ENCODE results near the gene NAA10. TPM values are rescaled to one million over a fixed set of nuclear protein-coding genes. Genes with fewer than 3 reads are reported as not detected.
A peak's percentile ranks its signal among the peaks of the same experiment; 100 is the strongest.

NAA10 gene
- total and polyA plus RNA-seq, 2 donors from 2014 or later = 79.3 to 120 TPM

- TF ChIP-seq CTCF (IDR thresholded peaks at IDR 0.05; ENCODE audit: borderline replicate concordance, extremely low read depth, insufficient read depth) = no peak
- intact Hi-C loops (cut with DNase I) = no loop called here
- H3K9me3 ChIP-seq (ENCODE audit: control insufficient read depth in 2 of 3, insufficient read depth in 1 of 3, low read length in 3 of 3) = no peaks in the 10 kb centered on the region
- FAIRE-seq (no peak), DNase-seq (no peak)
- H3K4me3 ChIP-seq (ENCODE audit: low read length in 3 of 3) = no peak overlapping the region
- peak overlapping the region; percentile 96 to 97 for H3K27ac ChIP-seq (ENCODE audit: low read depth in 2 of 2, low read length in 2 of 2)
- peaks cover 0 to 22% (median 7%) of the 10 kb centered on the region in 3 donors for H3K4me1 ChIP-seq (ENCODE audit: control insufficient read depth in 2 of 3, insufficient read depth in 2 of 3, low read depth in 1 of 3, low read length in 3 of 3)
- no peaks in the 10 kb centered on the region for H3K27me3 ChIP-seq (ENCODE audit: control insufficient read depth, insufficient read depth, low read length)
- H3K9ac ChIP-seq (ENCODE audit: low read length in 3 of 3) = no peak overlapping the region
- H3K36me3 ChIP-seq (ENCODE audit: control insufficient read depth in 2 of 3, insufficient read depth in 3 of 3, low read length in 3 of 3) = peaks cover 0 to 2% (median 0%) of the 10 kb centered on the region in 3 donors
Measured at GRCh38 chrX:153926552-153926857, 8.3 kb downstream of the NAA10 start.

- H3K9ac ChIP-seq (ENCODE audit: low read length in 3 of 3) = peak within 1 kb of the TSS in 1 of 3 donors; percentile 86
- H3K36me3 ChIP-seq (ENCODE audit: control insufficient read depth in 2 of 3, insufficient read depth in 3 of 3, low read length in 3 of 3) = peaks cover 0 to 2% (median 0%) of the 10 kb centered on the region in 3 donors
- H3K4me3 ChIP-seq (ENCODE audit: low read length in 3 of 3) = peak within 1 kb of the TSS; percentile 56 to 71 (median 57)
- no peaks in the 10 kb centered on the region for H3K9me3 ChIP-seq (ENCODE audit: control insufficient read depth in 2 of 3, insufficient read depth in 1 of 3, low read length in 3 of 3)
- FAIRE-seq = no peak
- intact Hi-C loops (cut with DNase I) = no loop called here
- H3K27me3 ChIP-seq (ENCODE audit: control insufficient read depth, insufficient read depth, low read length) = no peaks in the 10 kb centered on the region
- DNase-seq = peak in 2 of 5 donors; percentile 9 to 82
- TF ChIP-seq CTCF (IDR thresholded peaks at IDR 0.05; ENCODE audit: borderline replicate concordance, extremely low read depth, insufficient read depth) = no peak
- peaks cover 0 to 23% (median 7%) of the 10 kb centered on the region in 3 donors for H3K4me1 ChIP-seq (ENCODE audit: control insufficient read depth in 2 of 3, insufficient read depth in 2 of 3, low read depth in 1 of 3, low read length in 3 of 3)
- H3K27ac ChIP-seq (ENCODE audit: low read depth in 2 of 2, low read length in 2 of 2) = peak within 1 kb of the TSS; percentile 96 to 97
Measured at GRCh38 chrX:153925739-153926551, 8.9 kb downstream of the NAA10 start, which contains the start of gene ARHGAP4. TSS of gene ARHGAP4 (minus strand) at chrX:153926264. CDS start at chrX:153926202, 62 bp downstream.

- Histone ChIP-seq H3K36me3 (ENCODE audit: control insufficient read depth in 2 of 3, insufficient read depth in 3 of 3, low read length in 3 of 3) (peaks cover 0 to 2% (median 0%) of the 10 kb centered on the region in 3 donors), H3K4me1 (ENCODE audit: control insufficient read depth in 2 of 3, insufficient read depth in 2 of 3, low read depth in 1 of 3, low read length in 3 of 3) (peaks cover 0 to 24% (median 7%) of the 10 kb centered on the region in 3 donors), H3K4me3 (ENCODE audit: low read length in 3 of 3) (peak overlapping the region in 2 of 3 donors; percentile 25 to 56), H3K9ac (ENCODE audit: low read length in 3 of 3) (no peak overlapping the region), H3K27ac (ENCODE audit: low read depth in 2 of 2, low read length in 2 of 2) (peak overlapping the region in 1 of 2 donors; percentile 23), H3K27me3 (ENCODE audit: control insufficient read depth, insufficient read depth, low read length) (no peaks in the 10 kb centered on the region), H3K9me3 (ENCODE audit: control insufficient read depth in 2 of 3, insufficient read depth in 1 of 3, low read length in 3 of 3) (no peaks in the 10 kb centered on the region)
- TF ChIP-seq CTCF (IDR thresholded peaks at IDR 0.05; ENCODE audit: borderline replicate concordance, extremely low read depth, insufficient read depth) = no peak
- intact Hi-C loops (cut with DNase I) = no loop called here
- FAIRE-seq (no peak), DNase-seq (no peak)
Measured at GRCh38 chrX:153925387-153925738, 9.5 kb downstream of the NAA10 start.

Measured in kidney (tissue), 14 donors.